Keratinocyte (primary cell): ENCODE measurements around the gene SNX3. TPM values are rescaled to one million over a fixed set of nuclear protein-coding genes. Genes with fewer than 3 reads are reported as not detected.
"Not testable (repeated sequence)": the region's sequence is repeated elsewhere in the genome, so short reads cannot be mapped to it uniquely, and the experiment has no call there.

Experiments used
- DNase-seq: peaks from one replicate; pipeline ENCODE4 v3.0.0-alpha.2; 2011; ENCODE audit warnings: low read depth, missing footprints, low spot score
- FAIRE-seq: peaks from 2 replicates; lab custom pipeline; 2011; peaks lifted over from hg19 to GRCh38; lab: Jason Lieb, UNC
- H2AFZ ChIP-seq: 2 replicates; pipeline ENCODE4 v1.6.0; 2012; ENCODE audit warnings: low read length, control low read depth, inconsistent platforms; ENCODE audit not compliant: control insufficient read depth
- H3K27ac ChIP-seq: 2 replicates; pipeline ENCODE4 v1.5.1; 2011; ENCODE audit warnings: low read length; ENCODE audit not compliant: control insufficient read depth, insufficient read depth
- H3K27me3 ChIP-seq: 3 replicates; pipeline ENCODE4 v1.6.0; 2011; ENCODE audit warnings: low read length; ENCODE audit not compliant: control insufficient read depth, insufficient read depth; ENCODE audit errors: extremely low read depth
- H3K36me3 ChIP-seq, 2 experiments: 2 replicates in 1 of 2; 3 replicates in 1 of 2; pipeline ENCODE4 v1.5.1; 2011; ENCODE audit warnings: low read length in 2 of 2, mild to moderate bottlenecking in 1 of 2; ENCODE audit not compliant: control insufficient read depth in 2 of 2, insufficient read depth in 2 of 2; ENCODE audit errors: extremely low read depth in 1 of 2
- H3K4me1 ChIP-seq: 3 replicates; pipeline ENCODE4 v1.5.1; 2011; ENCODE audit warnings: low read length; ENCODE audit not compliant: control insufficient read depth, insufficient read depth; ENCODE audit errors: extremely low read depth
- H3K4me2 ChIP-seq: 3 replicates; pipeline ENCODE4 v1.6.0; 2011; ENCODE audit warnings: low read depth, low read length; ENCODE audit not compliant: control insufficient read depth, insufficient read depth; ENCODE audit errors: extremely low read depth
- H3K4me3 ChIP-seq, 3 experiments: fragments of 200-600 bp in 1 of 3; sonication (generic) in 1 of 3; 2 replicates in 2 of 3; 3 replicates in 1 of 3; pipeline ENCODE4 v1.5.1; 2011 to 2016; ENCODE audit warnings: low read length in 3 of 3, mild to moderate bottlenecking in 3 of 3, control low read depth in 2 of 3, inconsistent platforms in 1 of 3, low read depth in 1 of 3, mixed read lengths in 1 of 3, mixed run types in 1 of 3, moderate library complexity in 1 of 3; ENCODE audit not compliant: control insufficient read depth in 2 of 3, insufficient read depth in 2 of 3; ENCODE audit errors: extremely low read depth in 1 of 3
- H3K79me2 ChIP-seq: 2 replicates; pipeline ENCODE4 v1.6.0; 2012; ENCODE audit warnings: low read length; ENCODE audit not compliant: control insufficient read depth, insufficient read depth
- H3K9ac ChIP-seq: 3 replicates; pipeline ENCODE4 v1.6.0; 2011; ENCODE audit warnings: low read length; ENCODE audit not compliant: control insufficient read depth, insufficient read depth; ENCODE audit errors: extremely low read depth
- H3K9me1 ChIP-seq: 3 replicates; pipeline ENCODE4 v1.6.0; 2011; ENCODE audit warnings: low read length; ENCODE audit not compliant: control insufficient read depth, insufficient read depth; ENCODE audit errors: extremely low read depth
- H3K9me3 ChIP-seq: 2 replicates; pipeline ENCODE4 v1.5.1; 2012; ENCODE audit warnings: low read depth, low read length; ENCODE audit not compliant: control insufficient read depth
- H4K20me1 ChIP-seq: 3 replicates; pipeline ENCODE4 v1.6.0; 2011; ENCODE audit warnings: low read length; ENCODE audit not compliant: control insufficient read depth, insufficient read depth; ENCODE audit errors: extremely low read depth
- EZH2 ChIP-seq: IDR thresholded peaks from one replicate; pipeline ENCODE4 v1.6.1; 2012; ENCODE audit warnings: inconsistent platforms, mild to moderate bottlenecking, low read length, moderate library complexity
- dilution Hi-C: fragments of 300-500 bp; cut with MboI; formaldehyde crosslinking; loops from one replicate; pipeline ENCODE4 v1.7.0; 2020; ENCODE audit warnings: low sequenced_read_pairs; ENCODE audit not compliant: extremely low pct_ligation_motif_present
- polyA minus RNA-seq, 3 experiments: library from RNA; depleted of rRNA, polyadenylated mRNA; stranded (reverse); fragments of >200 nt; gene quantifications; 1 replicate in 1 of 3; 2 replicates in 1 of 3; 3 replicates in 1 of 3; pipeline ENCODE4 v1.2.3, GENCODE V29; 2011
- polyA plus RNA-seq, 5 experiments: library from polyadenylated mRNA; depleted of rRNA in 3 of 5; stranded (reverse) in 3 of 5; stranded (forward) in 1 of 5; unstranded in 1 of 5; fragments of >200 nt; gene quantifications; 1 replicate in 1 of 5; 2 replicates in 3 of 5; 3 replicates in 1 of 5; pipeline versions ENCODE4 v1.2.1 to v1.2.3, GENCODE V29; 2011 to 2012; ENCODE audit warnings: missing spikeins in 2 of 5, low read depth in 1 of 5, low replicate concordance in 1 of 5
- TF ChIP-seq, protein P1 (sequence below), 3 experiments: IDR thresholded peaks in 1 of 3; conservative IDR thresholded peaks in 1 of 3; optimal IDR thresholded peaks in 1 of 3; 2 replicates in 2 of 3; 3 replicates in 1 of 3; pipeline versions ENCODE3 to v1.5.1; 2011; ENCODE audit warnings: low read length in 3 of 3, mild to moderate bottlenecking in 3 of 3, moderate library complexity in 2 of 3, control low read depth in 1 of 3, inconsistent platforms in 1 of 3; ENCODE audit not compliant: insufficient read depth in 2 of 3; ENCODE audit errors: extremely low read depth in 1 of 3

SNX3 gene
- 177 to 460 TPM (median 316 TPM) in 3 replicates for polyA plus RNA-seq
- 234 TPM for polyA plus RNA-seq (2011; ENCODE audit: low read depth)
- polyA plus RNA-seq (2011; cell fraction: cytosol; rRNA removed): 303 and 745 TPM in 2 replicates
- 101 and 136 TPM in 2 replicates for polyA plus RNA-seq (2011; cell fraction: nucleus; rRNA removed)
- polyA plus RNA-seq (2012; ENCODE audit: low replicate concordance): 149 and 186 TPM in 2 replicates
- polyA minus RNA-seq: 82.3 to 147 TPM (median 118 TPM) in 3 replicates
- polyA minus RNA-seq (2011; cell fraction: cytosol; rRNA and poly(A)+ RNA removed): 109 TPM
- 17.8 and 34.0 TPM in 2 replicates for polyA minus RNA-seq (2011; cell fraction: nucleus; rRNA and poly(A)+ RNA removed)

DNA sequence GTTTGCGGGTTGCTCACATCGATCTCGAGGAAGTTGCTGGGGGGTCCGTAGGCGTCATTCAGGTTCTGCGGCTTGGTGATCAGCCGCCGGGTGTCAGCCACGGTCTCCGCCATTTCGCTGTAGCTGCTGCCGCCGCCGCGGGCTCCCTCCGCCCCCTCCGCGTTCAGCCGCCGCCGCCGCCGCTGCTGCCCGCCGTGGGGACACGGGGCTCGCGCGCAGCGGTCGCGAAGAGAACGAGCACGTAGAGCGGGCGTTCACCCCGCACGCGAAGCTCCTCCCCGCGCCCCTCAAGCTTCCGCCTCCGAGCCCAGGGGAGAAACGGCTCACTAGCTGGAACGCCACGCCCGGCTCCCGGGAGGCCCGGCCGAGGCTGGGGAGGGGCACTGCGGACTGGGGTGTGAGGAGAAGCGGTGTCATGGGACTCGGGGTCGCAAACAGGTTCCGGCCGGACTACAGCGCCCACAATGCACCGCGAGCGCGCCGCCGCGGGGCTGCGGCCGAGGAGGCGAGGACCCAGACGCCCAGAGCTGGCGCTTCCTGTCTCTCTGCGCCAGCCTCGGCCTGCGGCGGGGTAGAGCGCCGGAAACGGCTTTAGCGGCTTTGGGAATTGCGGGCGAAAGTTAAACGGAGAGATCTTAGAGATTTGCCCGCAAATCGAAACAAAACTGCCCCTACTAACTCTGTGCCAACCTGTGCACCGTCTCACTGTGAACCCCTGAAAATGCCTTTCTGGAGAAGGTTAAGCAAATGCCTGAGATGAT lies at the start of gene SNX3:
Gene SNX3, minus strand, starts transcription at position 232 of the 761 bp plus-strand sequence. Its CDS starts 119 bp downstream, at position 113.
- H3K4me1 ChIP-seq: peaks cover 2% of the 10 kb centered on the region
- H3K4me3 ChIP-seq: peak within 1 kb of the TSS; percentile 79 to 99 (median 98)

DNA sequence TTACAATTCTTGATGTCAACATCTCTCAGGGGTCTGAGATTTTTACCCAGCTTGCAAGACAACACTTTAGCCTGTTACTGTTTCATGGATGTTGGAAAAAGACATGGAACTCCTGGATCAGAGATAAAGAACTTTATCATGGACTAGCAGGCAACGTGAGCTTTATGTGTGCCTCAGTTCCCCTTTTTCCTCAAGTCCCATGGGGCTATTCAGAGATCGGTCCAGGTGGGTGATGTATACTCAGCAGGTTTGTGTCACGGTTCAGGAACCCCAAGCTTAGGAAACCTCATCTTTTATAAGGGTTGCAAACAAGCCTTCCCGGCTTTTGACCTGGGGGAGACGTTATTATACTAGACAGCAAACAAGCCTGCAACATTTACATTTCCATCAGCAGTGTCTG lies 49.0 kb upstream of the SNX3 start:
- no peaks in the 10 kb centered on the region for H3K79me2 ChIP-seq
- H3K4me2 ChIP-seq: no peak overlapping the region
- no peaks in the 10 kb centered on the region for H3K36me3 ChIP-seq
- H3K27me3 ChIP-seq: no peaks in the 10 kb centered on the region
- no peaks in the 10 kb centered on the region for H4K20me1 ChIP-seq
- no peak overlapping the region for H2AFZ ChIP-seq
- H3K4me1 ChIP-seq: peaks cover 6% of the 10 kb centered on the region
- H3K9me3 ChIP-seq: no peaks in the 10 kb centered on the region
- DNase-seq (no peak), FAIRE-seq (no peak)
- H3K9ac ChIP-seq: no peak overlapping the region
- dilution Hi-C loops: no loop called here
- no peaks in the 10 kb centered on the region for H3K9me1 ChIP-seq
- no peak overlapping the region for H3K27ac ChIP-seq
- H3K4me3 ChIP-seq: no peak overlapping the region
- no peak for TF ChIP-seq EZH2
- TF ChIP-seq, protein P1, sequence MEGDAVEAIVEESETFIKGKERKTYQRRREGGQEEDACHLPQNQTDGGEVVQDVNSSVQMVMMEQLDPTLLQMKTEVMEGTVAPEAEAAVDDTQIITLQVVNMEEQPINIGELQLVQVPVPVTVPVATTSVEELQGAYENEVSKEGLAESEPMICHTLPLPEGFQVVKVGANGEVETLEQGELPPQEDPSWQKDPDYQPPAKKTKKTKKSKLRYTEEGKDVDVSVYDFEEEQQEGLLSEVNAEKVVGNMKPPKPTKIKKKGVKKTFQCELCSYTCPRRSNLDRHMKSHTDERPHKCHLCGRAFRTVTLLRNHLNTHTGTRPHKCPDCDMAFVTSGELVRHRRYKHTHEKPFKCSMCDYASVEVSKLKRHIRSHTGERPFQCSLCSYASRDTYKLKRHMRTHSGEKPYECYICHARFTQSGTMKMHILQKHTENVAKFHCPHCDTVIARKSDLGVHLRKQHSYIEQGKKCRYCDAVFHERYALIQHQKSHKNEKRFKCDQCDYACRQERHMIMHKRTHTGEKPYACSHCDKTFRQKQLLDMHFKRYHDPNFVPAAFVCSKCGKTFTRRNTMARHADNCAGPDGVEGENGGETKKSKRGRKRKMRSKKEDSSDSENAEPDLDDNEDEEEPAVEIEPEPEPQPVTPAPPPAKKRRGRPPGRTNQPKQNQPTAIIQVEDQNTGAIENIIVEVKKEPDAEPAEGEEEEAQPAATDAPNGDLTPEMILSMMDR (optimal IDR thresholded peaks at IDR 0.05 in 1 of 3, IDR thresholded peaks at IDR 0.05 in 1 of 3, conservative IDR thresholded peaks at IDR 0.05 in 1 of 3; ENCODE audit: extremely low read depth in 1 of 3, insufficient read depth in 2 of 3, low read length in 3 of 3): no peak

More for the DNA sequence above, at the start of gene SNX3:
- Histone ChIP-seq H4K20me1 (no peaks in the 10 kb centered on the region), H2AFZ (peak within 1 kb of the TSS; percentile 95), H3K79me2 (peaks cover 45% of the 10 kb centered on the region), H3K9ac (peak within 1 kb of the TSS; percentile 91), H3K9me1 (no peaks in the 10 kb centered on the region), H3K4me2 (peak within 1 kb of the TSS; percentile 85), H3K36me3 (peaks cover 0 to 6% of the 10 kb centered on the region in 2 experiments), H3K27ac (peak within 1 kb of the TSS; percentile 77), H3K27me3 (no peaks in the 10 kb centered on the region), H3K9me3 (no peaks in the 10 kb centered on the region)
- TF ChIP-seq, protein P1 (optimal IDR thresholded peaks at IDR 0.05 in 1 of 3, IDR thresholded peaks at IDR 0.05 in 1 of 3, conservative IDR thresholded peaks at IDR 0.05 in 1 of 3; ENCODE audit: extremely low read depth in 1 of 3, insufficient read depth in 2 of 3, low read length in 3 of 3): peak in 2 of 3 experiments; percentile 6 to 18
- TF ChIP-seq EZH2: no peak
- peak; percentile 9 for FAIRE-seq
- peak; percentile 52 for DNase-seq
- dilution Hi-C loops: no loop called here

DNA sequence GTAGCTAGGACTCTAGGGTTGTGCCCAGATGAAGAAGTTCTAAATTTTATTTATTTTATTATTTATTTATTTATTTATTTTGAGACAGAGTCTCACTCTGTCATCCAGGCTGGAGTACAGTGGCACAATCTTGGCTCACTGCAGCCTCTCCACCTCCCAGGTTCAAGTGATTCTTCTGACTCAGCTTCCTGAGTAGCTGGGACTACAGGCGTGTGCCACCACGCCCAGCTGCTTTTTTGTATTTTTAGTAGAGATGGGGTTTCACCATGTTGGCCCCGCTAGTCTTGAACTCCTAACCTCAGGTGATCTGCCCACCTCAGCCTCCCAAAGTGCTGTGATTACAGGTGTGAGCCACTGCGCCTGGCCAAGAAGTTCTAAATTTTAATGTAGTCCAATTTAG lies 47.8 kb upstream of the SNX3 start:
- H4K20me1 ChIP-seq, H3K9me3 ChIP-seq, H3K9ac ChIP-seq, H2AFZ ChIP-seq, H3K4me3 ChIP-seq, H3K27ac ChIP-seq, H3K4me1 ChIP-seq, H3K9me1 ChIP-seq, DNase-seq, H3K4me2 ChIP-seq, dilution Hi-C loops, H3K36me3 ChIP-seq, H3K27me3 ChIP-seq, H3K79me2 ChIP-seq, FAIRE-seq: not testable (repeated sequence)
